Brain microvascular endothelial cell (primary cell): ENCODE results near the gene CDK14.
A peak's percentile ranks its signal among the peaks of the same experiment; 100 is the strongest.

Experiments used
- DNase-seq: peaks from one replicate; pipeline ENCODE4 v3.0.0-alpha.2; 2020
- H3K27ac ChIP-seq: fragments of 250-450 bp; sonication (Bioruptor Pico); 2 replicates; pipeline ENCODE4 v1.5.1; 2020; ENCODE audit warnings: mild to moderate bottlenecking, moderate library complexity
- H3K27me3 ChIP-seq: fragments of 250-450 bp; sonication (Bioruptor Pico); replicated peaks from 2 replicates; pipeline ENCODE4 v1.5.1; 2020; ENCODE audit warnings: mild to moderate bottlenecking
- H3K36me3 ChIP-seq: fragments of 250-450 bp; sonication (Bioruptor Pico); replicated peaks from 2 replicates; pipeline ENCODE4 v1.5.1; 2020; ENCODE audit warnings: mild to moderate bottlenecking
- H3K4me3 ChIP-seq: 2 replicates; pipeline ENCODE4 v1.5.1; 2011; ENCODE audit warnings: low read depth, mild to moderate bottlenecking, control low read depth, low read length, moderate library complexity
- in situ Hi-C: cut with HindIII; loops from 2 replicates; pipeline ENCODE4 v1.10.0; 2017; ENCODE audit warnings: low sequenced_read_pairs, low pct_ligation_motif_present
- TF ChIP-seq, protein P1 (sequence below): IDR thresholded peaks from 2 replicates; pipeline ENCODE4 v1.5.1; 2011; ENCODE audit warnings: low read depth, mild to moderate bottlenecking, moderate library complexity, low read length, control low read depth, inconsistent platforms; ENCODE audit errors: missing control alignments

The CDK14 gene

DNA sequence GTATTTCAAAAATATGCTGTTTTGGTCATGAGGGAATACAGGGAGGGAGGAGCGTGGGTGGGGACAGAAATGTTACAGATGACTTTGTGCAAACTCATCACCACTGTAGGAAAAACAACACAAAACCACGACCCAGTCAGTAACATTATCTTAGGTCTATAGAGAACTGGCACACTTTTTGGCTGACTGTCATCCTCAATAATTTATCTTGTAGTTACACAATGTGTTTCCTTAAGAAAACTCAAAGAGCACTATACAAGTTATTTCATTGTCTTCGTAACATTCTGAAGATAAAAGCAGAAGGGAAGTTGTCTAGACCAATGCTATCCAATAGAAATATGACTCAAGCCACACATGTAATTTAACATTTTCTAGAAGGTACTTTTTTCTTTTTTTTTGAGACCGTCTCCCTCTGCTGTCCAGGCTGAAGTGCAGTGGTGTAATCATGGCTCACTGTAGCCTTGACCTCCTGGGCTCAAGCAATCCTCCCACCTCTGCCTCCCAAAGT lies 16.9 kb upstream of the CDK14 start:
- Histone ChIP-seq H3K27ac (peak overlapping the region; percentile 56), H3K36me3 (no peaks in the 10 kb centered on the region), H3K27me3 (no peaks in the 10 kb centered on the region), H3K4me3 (no peak overlapping the region)
- TF ChIP-seq, protein P1, sequence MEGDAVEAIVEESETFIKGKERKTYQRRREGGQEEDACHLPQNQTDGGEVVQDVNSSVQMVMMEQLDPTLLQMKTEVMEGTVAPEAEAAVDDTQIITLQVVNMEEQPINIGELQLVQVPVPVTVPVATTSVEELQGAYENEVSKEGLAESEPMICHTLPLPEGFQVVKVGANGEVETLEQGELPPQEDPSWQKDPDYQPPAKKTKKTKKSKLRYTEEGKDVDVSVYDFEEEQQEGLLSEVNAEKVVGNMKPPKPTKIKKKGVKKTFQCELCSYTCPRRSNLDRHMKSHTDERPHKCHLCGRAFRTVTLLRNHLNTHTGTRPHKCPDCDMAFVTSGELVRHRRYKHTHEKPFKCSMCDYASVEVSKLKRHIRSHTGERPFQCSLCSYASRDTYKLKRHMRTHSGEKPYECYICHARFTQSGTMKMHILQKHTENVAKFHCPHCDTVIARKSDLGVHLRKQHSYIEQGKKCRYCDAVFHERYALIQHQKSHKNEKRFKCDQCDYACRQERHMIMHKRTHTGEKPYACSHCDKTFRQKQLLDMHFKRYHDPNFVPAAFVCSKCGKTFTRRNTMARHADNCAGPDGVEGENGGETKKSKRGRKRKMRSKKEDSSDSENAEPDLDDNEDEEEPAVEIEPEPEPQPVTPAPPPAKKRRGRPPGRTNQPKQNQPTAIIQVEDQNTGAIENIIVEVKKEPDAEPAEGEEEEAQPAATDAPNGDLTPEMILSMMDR, result peak; percentile 41
- in situ Hi-C loops, result no loop called here
- DNase-seq, result peak; percentile 86

GRCh38 chr7:90580051-90580450 lies 16.1 kb upstream of the CDK14 start:
- Histone ChIP-seq H3K27me3 (no peaks in the 10 kb centered on the region), H3K27ac (no peak overlapping the region), H3K36me3 (no peaks in the 10 kb centered on the region), H3K4me3 (no peak overlapping the region)
- DNase-seq, result no peak
- TF ChIP-seq, protein P1, result no peak
- in situ Hi-C loops, result no loop called here

- H3K4me3 ChIP-seq, result no peak overlapping the region
- DNase-seq, result no peak
- H3K27me3 ChIP-seq, result no peaks in the 10 kb centered on the region
- in situ Hi-C loops, result no loop called here
- no peak overlapping the region for H3K27ac ChIP-seq
- TF ChIP-seq, protein P1, result no peak
- no peaks in the 10 kb centered on the region for H3K36me3 ChIP-seq
These were observed 14.0 kb upstream of the CDK14 start for GRCh38 chr7:90582164-90582563.

DNA sequence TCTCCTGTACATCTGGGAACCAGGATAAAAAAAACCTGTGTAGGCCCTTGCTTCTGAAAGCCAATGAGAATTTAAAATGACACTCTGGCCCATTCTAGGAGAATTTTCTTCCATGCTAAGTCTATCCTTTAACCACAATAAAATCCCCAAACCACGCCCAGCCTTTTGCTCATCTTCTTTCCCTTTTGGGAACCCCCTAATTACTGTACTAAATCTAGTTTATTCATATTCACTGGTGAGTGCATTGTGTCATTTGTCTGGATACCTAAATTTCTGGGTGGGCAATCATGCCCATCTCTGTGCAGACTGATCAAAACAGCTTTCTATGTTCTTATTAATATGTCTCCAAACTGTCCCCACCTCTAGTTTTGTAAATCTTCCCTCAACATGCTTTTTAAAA lies 11.7 kb upstream of the CDK14 start:
- H3K36me3 ChIP-seq, result no peaks in the 10 kb centered on the region
- DNase-seq, result no peak
- TF ChIP-seq, protein P1, result no peak
- no peak overlapping the region for H3K27ac ChIP-seq
- no peaks in the 10 kb centered on the region for H3K27me3 ChIP-seq
- in situ Hi-C loops, result no loop called here
- H3K4me3 ChIP-seq, result no peak overlapping the region

DNA sequence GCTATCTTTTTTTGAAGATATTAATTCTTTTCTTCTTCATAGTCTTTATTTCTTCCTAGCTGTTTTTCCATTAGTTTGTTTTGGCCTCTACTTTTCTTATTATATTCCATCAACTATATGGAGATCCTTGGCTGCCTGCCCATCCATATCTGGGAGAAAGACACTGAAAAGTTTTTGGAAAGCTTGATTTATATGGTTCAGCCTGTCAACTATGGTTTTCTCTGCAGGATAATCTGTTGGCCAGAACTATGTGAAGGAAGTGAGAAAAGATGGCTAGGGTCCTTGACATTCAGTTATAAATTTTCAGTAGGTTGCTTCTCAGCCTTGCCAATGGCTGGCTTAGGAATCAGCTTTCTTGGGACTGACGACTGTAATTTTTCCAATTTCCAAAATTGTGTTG lies 10.0 kb upstream of the CDK14 start:
- TF ChIP-seq, protein P1, result no peak
- Histone ChIP-seq H3K27me3 (no peaks in the 10 kb centered on the region), H3K36me3 (no peaks in the 10 kb centered on the region), H3K27ac (no peak overlapping the region), H3K4me3 (no peak overlapping the region)
- in situ Hi-C loops, result no loop called here
- DNase-seq, result no peak

DNA sequence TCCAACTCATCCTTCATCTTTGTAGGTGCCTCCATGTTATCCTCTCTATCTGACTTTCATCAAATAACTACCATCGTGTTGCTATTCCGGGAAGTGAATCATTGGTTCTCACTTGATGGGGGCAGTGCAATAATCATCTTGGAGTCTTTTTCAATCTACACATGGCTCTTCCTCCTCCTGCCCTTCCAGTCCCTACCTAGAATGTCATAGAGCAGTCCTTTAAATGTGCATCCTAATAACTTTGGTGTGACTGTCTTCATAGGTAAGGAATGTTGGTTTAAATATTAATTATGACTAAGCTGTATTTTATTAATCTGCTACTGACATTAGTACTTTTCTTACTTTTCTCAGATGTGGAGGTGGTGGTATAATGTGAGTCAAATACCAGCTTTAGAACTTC lies 8.4 kb upstream of the CDK14 start:
- Histone ChIP-seq H3K27me3 (no peaks in the 10 kb centered on the region), H3K27ac (no peak overlapping the region), H3K4me3 (no peak overlapping the region), H3K36me3 (no peaks in the 10 kb centered on the region)
- TF ChIP-seq, protein P1, result no peak
- in situ Hi-C loops, result no loop called here
- no peak for DNase-seq
